ENCODE data around the gene OR9A2. TPM values are rescaled to one million over a fixed set of nuclear protein-coding genes. Genes with fewer than 3 reads are reported as not detected.

OR9A2 gene
- total and polyA plus RNA-seq, 4 donors = 0.08 TPM; not detected in 3

DNA sequence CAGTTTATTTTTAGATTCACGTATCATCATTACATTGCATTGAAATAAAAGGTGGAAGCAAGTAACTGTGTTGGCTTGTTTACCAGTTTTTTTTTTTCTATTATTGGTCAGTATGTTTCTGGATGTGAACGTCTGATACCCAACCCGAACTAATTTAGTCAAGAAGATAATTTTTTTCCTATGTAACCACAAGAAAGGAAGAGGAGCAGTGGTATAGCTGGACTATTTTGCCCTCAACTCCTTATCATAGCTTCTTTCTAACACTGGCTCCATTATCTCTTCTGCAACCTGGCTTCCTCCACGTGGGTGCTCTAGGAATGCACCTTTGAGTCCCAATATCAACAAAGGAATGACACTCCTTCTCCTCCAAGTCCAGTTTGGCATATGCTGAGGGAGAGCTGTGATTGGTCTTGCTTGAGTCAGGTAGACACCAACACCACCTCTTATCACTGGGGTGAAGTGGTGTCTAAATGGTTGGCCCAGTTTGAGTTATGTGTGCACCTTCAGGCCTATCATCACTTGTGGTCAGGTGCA, 29.4 kb downstream of the OR9A2 start:
- no peak for DNase-seq (ENCODE audit: low spot score)
- WGBS = 76% methylated on average over 4 of the region's 4 CpGs
- no peak overlapping the region for H3K4me3 ChIP-seq (ENCODE audit: low read depth in 1 of 3, low read length in 3 of 3)
- H3K4me1 ChIP-seq (ENCODE audit: control insufficient read depth in 4 of 4, insufficient read depth in 4 of 4, low read length in 3 of 4) = peaks cover 0 to 2% (median 0%) of the 10 kb centered on the region in 4 donors
- H3K27me3 ChIP-seq (ENCODE audit: control insufficient read depth in 4 of 4, insufficient read depth in 4 of 4, low read length in 3 of 4) = no peaks in the 10 kb centered on the region
- peaks cover 0 to 11% (median 0%) of the 10 kb centered on the region in 4 donors for H3K9me3 ChIP-seq (ENCODE audit: control insufficient read depth in 4 of 4, low read length in 3 of 4)
- TF ChIP-seq TAF1 (conservative IDR thresholded peaks at IDR 0.05) = no peak
- no peak for TF ChIP-seq NR2F2 (IDR thresholded peaks at IDR 0.05)
- TF ChIP-seq SP1 (IDR thresholded peaks at IDR 0.05) = no peak
- TF ChIP-seq HNF4A (conservative IDR thresholded peaks at IDR 0.05) = no peak
- no peak for TF ChIP-seq JUND (IDR thresholded peaks at IDR 0.05)
- no peak for TF ChIP-seq RXRA (IDR thresholded peaks at IDR 0.05)
- TF ChIP-seq, protein P1, sequence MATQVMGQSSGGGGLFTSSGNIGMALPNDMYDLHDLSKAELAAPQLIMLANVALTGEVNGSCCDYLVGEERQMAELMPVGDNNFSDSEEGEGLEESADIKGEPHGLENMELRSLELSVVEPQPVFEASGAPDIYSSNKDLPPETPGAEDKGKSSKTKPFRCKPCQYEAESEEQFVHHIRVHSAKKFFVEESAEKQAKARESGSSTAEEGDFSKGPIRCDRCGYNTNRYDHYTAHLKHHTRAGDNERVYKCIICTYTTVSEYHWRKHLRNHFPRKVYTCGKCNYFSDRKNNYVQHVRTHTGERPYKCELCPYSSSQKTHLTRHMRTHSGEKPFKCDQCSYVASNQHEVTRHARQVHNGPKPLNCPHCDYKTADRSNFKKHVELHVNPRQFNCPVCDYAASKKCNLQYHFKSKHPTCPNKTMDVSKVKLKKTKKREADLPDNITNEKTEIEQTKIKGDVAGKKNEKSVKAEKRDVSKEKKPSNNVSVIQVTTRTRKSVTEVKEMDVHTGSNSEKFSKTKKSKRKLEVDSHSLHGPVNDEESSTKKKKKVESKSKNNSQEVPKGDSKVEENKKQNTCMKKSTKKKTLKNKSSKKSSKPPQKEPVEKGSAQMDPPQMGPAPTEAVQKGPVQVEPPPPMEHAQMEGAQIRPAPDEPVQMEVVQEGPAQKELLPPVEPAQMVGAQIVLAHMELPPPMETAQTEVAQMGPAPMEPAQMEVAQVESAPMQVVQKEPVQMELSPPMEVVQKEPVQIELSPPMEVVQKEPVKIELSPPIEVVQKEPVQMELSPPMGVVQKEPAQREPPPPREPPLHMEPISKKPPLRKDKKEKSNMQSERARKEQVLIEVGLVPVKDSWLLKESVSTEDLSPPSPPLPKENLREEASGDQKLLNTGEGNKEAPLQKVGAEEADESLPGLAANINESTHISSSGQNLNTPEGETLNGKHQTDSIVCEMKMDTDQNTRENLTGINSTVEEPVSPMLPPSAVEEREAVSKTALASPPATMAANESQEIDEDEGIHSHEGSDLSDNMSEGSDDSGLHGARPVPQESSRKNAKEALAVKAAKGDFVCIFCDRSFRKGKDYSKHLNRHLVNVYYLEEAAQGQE (IDR thresholded peaks at IDR 0.05) = no peak
- TF ChIP-seq FOXA1 (IDR thresholded peaks at IDR 0.05) = no peak
- TF ChIP-seq RAD21 (IDR thresholded peaks at IDR 0.05) = no peak
- no peak overlapping the region for H3K9ac ChIP-seq (ENCODE audit: low read depth in 1 of 2, low read length in 2 of 2)
- no peak overlapping the region for H3K27ac ChIP-seq (ENCODE audit: low read depth in 1 of 2, low read length in 2 of 2)
- H3K36me3 ChIP-seq (ENCODE audit: control insufficient read depth in 4 of 4, insufficient read depth in 3 of 4, low read depth in 1 of 4, low read length in 3 of 4) = no peaks in the 10 kb centered on the region

DNA sequence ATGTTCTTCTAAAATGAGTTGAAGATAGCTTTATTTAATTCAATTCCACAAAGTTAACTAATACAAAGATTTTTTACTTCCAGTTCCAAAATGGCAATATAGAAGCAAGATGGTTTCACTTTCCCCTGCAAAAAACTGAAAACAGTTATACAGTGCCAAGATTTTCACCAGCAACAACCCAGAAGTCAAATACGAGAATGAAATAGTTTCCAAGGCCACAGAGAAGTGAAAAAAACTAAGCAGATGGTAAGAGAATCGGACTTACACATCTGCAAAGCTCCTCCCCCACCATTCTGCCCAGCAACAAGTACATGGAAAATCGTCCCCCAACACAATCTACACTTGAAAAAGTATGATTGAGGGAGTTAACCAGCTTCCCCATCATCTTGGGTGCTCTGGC, 34.5 kb downstream of the OR9A2 start:
- Histone ChIP-seq H3K36me3 (ENCODE audit: control insufficient read depth in 4 of 4, insufficient read depth in 3 of 4, low read depth in 1 of 4, low read length in 3 of 4) (no peaks in the 10 kb centered on the region), H3K9me3 (ENCODE audit: control insufficient read depth in 4 of 4, low read length in 3 of 4) (peaks cover 0 to 5% (median 0%) of the 10 kb centered on the region in 4 donors), H3K4me3 (ENCODE audit: low read depth in 1 of 3, low read length in 3 of 3) (no peak overlapping the region), H3K9ac (ENCODE audit: low read depth in 1 of 2, low read length in 2 of 2) (no peak overlapping the region), H3K27me3 (ENCODE audit: control insufficient read depth in 4 of 4, insufficient read depth in 4 of 4, low read length in 3 of 4) (no peaks in the 10 kb centered on the region), H3K27ac (ENCODE audit: low read depth in 1 of 2, low read length in 2 of 2) (no peak overlapping the region), H3K4me1 (ENCODE audit: control insufficient read depth in 4 of 4, insufficient read depth in 4 of 4, low read length in 3 of 4) (no peaks in the 10 kb centered on the region)
- TF ChIP-seq NR2F2 (IDR thresholded peaks at IDR 0.05) = no peak
- no peak for TF ChIP-seq HNF4G (IDR thresholded peaks at IDR 0.05)
- TF ChIP-seq SP1 (IDR thresholded peaks at IDR 0.05) = no peak
- TF ChIP-seq RAD21 (IDR thresholded peaks at IDR 0.05) = no peak
- TF ChIP-seq HNF4A (conservative IDR thresholded peaks at IDR 0.05) = no peak
- TF ChIP-seq GABPA (IDR thresholded peaks at IDR 0.05 in 1 of 2, conservative IDR thresholded peaks at IDR 0.05 in 1 of 2) = no peak
- TF ChIP-seq, protein P2, sequence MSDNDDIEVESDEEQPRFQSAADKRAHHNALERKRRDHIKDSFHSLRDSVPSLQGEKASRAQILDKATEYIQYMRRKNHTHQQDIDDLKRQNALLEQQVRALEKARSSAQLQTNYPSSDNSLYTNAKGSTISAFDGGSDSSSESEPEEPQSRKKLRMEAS (IDR thresholded peaks at IDR 0.05) = no peak
- TF ChIP-seq, protein P3, sequence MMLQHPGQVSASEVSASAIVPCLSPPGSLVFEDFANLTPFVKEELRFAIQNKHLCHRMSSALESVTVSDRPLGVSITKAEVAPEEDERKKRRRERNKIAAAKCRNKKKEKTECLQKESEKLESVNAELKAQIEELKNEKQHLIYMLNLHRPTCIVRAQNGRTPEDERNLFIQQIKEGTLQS (IDR thresholded peaks at IDR 0.05) = no peak
- TF ChIP-seq, protein P4, sequence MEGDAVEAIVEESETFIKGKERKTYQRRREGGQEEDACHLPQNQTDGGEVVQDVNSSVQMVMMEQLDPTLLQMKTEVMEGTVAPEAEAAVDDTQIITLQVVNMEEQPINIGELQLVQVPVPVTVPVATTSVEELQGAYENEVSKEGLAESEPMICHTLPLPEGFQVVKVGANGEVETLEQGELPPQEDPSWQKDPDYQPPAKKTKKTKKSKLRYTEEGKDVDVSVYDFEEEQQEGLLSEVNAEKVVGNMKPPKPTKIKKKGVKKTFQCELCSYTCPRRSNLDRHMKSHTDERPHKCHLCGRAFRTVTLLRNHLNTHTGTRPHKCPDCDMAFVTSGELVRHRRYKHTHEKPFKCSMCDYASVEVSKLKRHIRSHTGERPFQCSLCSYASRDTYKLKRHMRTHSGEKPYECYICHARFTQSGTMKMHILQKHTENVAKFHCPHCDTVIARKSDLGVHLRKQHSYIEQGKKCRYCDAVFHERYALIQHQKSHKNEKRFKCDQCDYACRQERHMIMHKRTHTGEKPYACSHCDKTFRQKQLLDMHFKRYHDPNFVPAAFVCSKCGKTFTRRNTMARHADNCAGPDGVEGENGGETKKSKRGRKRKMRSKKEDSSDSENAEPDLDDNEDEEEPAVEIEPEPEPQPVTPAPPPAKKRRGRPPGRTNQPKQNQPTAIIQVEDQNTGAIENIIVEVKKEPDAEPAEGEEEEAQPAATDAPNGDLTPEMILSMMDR (IDR thresholded peaks at IDR 0.05; ENCODE audit: low read depth, low read length, missing input control) = no peak
- TF ChIP-seq FOXA1 (IDR thresholded peaks at IDR 0.05) = no peak
- no peak for TF ChIP-seq JUND (IDR thresholded peaks at IDR 0.05)
- no peak for TF ChIP-seq EGR1 (IDR thresholded peaks at IDR 0.05; ENCODE audit: low read depth in 2 of 2)
- TF ChIP-seq TAF1 (conservative IDR thresholded peaks at IDR 0.05) = no peak
- no peak for DNase-seq (ENCODE audit: low spot score)
- 62% methylated on average over 3 of the region's 3 CpGs for WGBS

Data from liver (tissue), 9 donors.